ENCODE measurements around the gene SLC24A3. TPM values are rescaled to one million over a fixed set of nuclear protein-coding genes. Genes with fewer than 3 reads are reported as not detected.

Gene SLC24A3
- polyA plus RNA-seq, 1 experiment, result 1.7 TPM

- CTCF ChIA-PET, result no interaction called here
Measured at GRCh38 chr20:19737025-19737424, 524.6 kb downstream of the SLC24A3 start.

GRCh38 chr20:19738951-19739350, 526.5 kb downstream of the SLC24A3 start:
- Histone ChIP-seq H3K27me3 (ENCODE audit: control insufficient read depth, insufficient read depth, low read length) (no peaks in the 10 kb centered on the region), H3K4me3 (ENCODE audit: low read depth, low read length) (no peak overlapping the region), H3K36me3 (ENCODE audit: control insufficient read depth, insufficient read depth, low read length) (no peaks in the 10 kb centered on the region)
- no peak for DNase-seq (ENCODE audit: low read depth)
- CTCF ChIA-PET, result no interaction called here
- TF ChIP-seq CTCF (IDR thresholded peaks at IDR 0.05; ENCODE audit: insufficient read depth, low read depth, low read length), result no peak
- POLR2A ChIA-PET, result no interaction called here

More at GRCh38 chr20:19737025-19737424, 524.6 kb downstream of the SLC24A3 start:
- TF ChIP-seq CTCF (IDR thresholded peaks at IDR 0.05; ENCODE audit: insufficient read depth, low read depth, low read length), result no peak
- no peak for DNase-seq (ENCODE audit: low read depth)
- Histone ChIP-seq H3K27me3 (ENCODE audit: control insufficient read depth, insufficient read depth, low read length) (no peaks in the 10 kb centered on the region), H3K4me3 (ENCODE audit: low read depth, low read length) (no peak overlapping the region), H3K36me3 (ENCODE audit: control insufficient read depth, insufficient read depth, low read length) (no peaks in the 10 kb centered on the region)
- POLR2A ChIA-PET, result no interaction called here

- POLR2A ChIA-PET, result no interaction called here
- H3K36me3 ChIP-seq (ENCODE audit: control insufficient read depth, insufficient read depth, low read length), result no peaks in the 10 kb centered on the region
- H3K4me3 ChIP-seq (ENCODE audit: low read depth, low read length), result no peak overlapping the region
- no peak for DNase-seq (ENCODE audit: low read depth)
- CTCF ChIA-PET, result no interaction called here
- no peak for TF ChIP-seq CTCF (IDR thresholded peaks at IDR 0.05; ENCODE audit: insufficient read depth, low read depth, low read length)
- H3K27me3 ChIP-seq (ENCODE audit: control insufficient read depth, insufficient read depth, low read length), result no peaks in the 10 kb centered on the region
Measured at GRCh38 chr20:19739351-19739750, 526.9 kb downstream of the SLC24A3 start.

GRCh38 chr20:19740512-19740911, 528.1 kb downstream of the SLC24A3 start:
- ChIA-PET CTCF (no interaction called here), POLR2A (no interaction called here)
- TF ChIP-seq CTCF (IDR thresholded peaks at IDR 0.05; ENCODE audit: insufficient read depth, low read depth, low read length), result no peak
- Histone ChIP-seq H3K27me3 (ENCODE audit: control insufficient read depth, insufficient read depth, low read length) (0 out of 2 replicates have a peak, but pooled peaks cover 2% of the 10 kb centered on the region), H3K4me3 (ENCODE audit: low read depth, low read length) (no peak overlapping the region), H3K36me3 (ENCODE audit: control insufficient read depth, insufficient read depth, low read length) (no peaks in the 10 kb centered on the region)
- no peak for DNase-seq (ENCODE audit: low read depth)

- ChIA-PET POLR2A (no interaction called here), CTCF (interaction anchor here (0.6 kb wide), 1 partner anchor 96 kb away, joined by 3 read pairs; no protein-coding TSS in a partner anchor)
- TF ChIP-seq CTCF (IDR thresholded peaks at IDR 0.05; ENCODE audit: insufficient read depth, low read depth, low read length), result no peak
- no peak for DNase-seq (ENCODE audit: low read depth)
- Histone ChIP-seq H3K27me3 (ENCODE audit: control insufficient read depth, insufficient read depth, low read length) (0 out of 2 replicates have a peak, but pooled peaks cover 4% of the 10 kb centered on the region), H3K4me3 (ENCODE audit: low read depth, low read length) (no peak overlapping the region), H3K36me3 (ENCODE audit: control insufficient read depth, insufficient read depth, low read length) (no peaks in the 10 kb centered on the region)
Measured at GRCh38 chr20:19741924-19742323, 529.5 kb downstream of the SLC24A3 start.

Data from BJ (cell line).